GM21825 (cell line): Measurements from ENCODE around the gene SPRED1.
"Not testable (repeated sequence)": the region's sequence is repeated elsewhere in the genome, so short reads cannot be mapped to it uniquely, and the experiment has no call there.

Source experiments
- ATAC-seq: cut with Tn5 transposase; IDR thresholded peaks from one replicate; pipeline ENCODE4 v1.9.1; 2021; ENCODE audit warnings: mild to moderate bottlenecking, moderate library complexity; ENCODE audit not compliant: unreplicated experiment

Gene SPRED1

DNA sequence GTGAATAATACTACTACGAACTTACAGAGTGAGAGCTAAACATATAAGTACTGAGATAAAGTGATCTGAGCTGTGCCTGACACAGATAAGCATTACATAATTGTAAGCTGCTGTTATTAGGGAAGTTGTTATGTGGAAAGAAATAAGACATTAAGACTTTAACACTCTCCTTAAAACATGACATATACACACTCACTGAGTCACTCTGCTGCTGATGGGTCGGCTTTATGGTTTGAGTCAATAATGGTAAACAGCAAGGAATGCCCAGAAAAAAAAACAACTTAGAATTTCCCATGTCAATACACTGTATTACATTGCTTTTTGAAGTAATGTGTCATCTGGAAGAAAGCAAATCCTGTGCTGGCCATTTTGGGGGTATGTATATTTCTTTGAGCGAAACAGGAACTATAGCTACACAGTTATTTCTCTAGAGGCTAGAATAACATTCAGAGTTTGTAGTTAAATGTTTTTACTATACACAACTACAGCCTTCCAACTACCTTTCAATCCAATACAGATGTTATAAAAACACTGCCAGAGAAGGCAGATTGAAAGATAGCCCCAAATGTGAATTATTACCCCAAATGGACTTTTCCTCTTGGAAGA, 22.8 kb upstream of the SPRED1 start:
- ATAC-seq: no peak

DNA sequence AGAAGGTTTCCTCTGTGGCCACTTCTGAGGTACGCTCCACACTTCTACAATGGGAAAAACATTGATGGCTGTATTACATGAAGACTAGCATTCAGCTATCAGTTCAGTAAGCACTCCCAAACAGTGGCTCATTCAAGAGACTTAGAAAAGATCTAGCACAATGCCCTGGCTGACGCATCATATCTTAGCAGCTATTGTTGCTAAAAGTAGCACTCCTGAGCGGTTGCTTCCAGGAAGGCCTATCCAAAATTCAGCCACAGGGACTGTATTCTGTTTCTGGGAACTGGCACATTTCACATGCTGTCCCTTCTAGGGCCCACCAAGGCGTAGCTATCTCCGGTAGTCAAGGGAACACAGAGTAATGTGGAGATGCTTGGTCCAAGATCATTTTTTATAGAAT, 21.2 kb upstream of the SPRED1 start:
- ATAC-seq: no peak

DNA sequence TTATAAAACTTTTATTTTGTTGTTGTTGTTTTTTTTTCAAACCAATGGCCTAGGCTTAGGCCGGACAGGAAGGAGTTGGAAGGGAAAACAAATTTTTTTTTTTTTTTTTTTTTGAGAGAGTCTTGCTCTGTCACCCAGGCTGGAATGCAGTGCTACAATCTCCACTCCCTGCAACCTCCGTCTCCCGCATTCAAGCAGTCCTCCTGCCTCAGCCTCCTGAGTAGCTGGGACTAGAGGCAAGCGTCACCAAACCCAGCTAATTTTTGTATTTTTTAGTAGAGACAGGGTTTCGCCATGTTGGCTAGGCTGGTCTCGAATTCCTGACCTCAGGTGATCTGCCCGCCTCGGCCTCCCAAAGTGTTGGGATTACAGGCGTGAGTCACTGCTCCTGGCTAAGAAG, 15.6 kb upstream of the SPRED1 start:
- ATAC-seq: not testable (repeated sequence)

DNA sequence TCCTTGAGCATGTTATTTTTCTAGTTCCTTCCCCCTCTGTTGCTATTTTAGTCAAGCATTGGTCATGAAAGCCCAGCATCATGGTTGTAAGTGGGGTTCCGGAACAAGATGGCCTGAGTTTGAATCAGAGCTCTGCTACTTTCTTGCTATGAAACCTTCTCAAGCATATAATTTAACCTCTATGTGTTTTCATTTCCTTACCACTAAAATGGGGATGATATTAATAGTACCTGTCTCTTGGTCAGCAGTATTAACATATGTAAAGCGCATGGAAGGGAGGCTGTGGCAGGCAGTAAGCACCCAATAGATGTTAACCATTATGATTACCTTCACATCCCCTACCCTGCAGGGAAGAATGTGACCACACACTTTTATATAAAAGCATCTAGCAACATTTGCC, 14.3 kb upstream of the SPRED1 start:
- no peak for ATAC-seq

DNA sequence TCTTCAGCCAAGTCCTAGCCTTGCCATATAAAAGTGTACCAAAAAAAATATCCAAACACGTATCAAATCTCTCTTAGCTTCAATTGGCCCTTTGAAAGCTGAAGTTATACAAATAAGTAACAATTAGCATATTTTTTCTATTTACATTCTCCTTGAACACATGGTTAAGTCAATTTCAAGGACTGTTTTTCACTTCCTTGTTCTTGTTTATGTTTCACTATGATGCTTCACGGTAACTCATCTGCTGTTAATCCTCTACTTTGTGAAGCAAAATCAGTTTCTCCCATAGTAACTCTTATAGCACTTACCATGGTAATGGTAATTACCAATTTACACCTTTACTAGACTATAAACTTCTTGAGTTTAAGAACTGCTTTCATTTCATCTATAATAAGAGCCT, 10.6 kb upstream of the SPRED1 start:
- peak; percentile 80 for ATAC-seq

DNA sequence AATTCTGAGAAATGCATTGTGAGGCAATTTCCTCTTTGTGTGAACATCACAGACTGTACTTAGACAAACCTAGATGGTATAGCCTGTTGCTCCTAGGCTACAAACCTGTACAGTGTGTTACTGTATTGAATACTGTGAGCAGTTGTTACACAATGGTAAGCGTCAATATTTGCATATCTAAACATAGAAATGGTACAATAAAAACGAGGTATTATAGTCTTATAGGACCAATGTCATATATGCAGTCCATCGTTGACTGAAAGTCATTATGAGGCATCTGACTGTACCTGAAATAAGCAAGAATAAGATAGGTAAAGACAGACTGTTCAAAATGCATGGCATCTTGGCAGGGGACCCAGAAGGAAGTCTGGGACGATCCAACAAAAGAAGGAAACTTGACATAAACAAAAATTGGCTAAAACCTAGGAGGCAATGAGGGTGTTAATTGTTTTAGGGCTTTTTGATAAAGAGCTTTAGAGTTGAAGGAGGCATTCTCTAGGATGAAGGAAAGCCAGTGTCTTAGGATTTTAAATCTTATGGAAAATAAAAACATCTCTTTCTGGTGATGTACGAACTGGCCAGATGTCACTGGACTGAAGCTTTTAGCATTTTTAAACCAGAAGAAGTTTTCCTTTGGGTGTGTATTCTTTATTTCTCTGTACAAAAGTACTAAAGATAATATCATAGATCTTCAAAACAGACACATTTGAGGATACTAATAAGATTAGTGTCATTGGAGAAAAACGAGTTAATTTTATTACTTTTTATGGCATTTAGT, 9.2 kb upstream of the SPRED1 start:
- no peak for ATAC-seq

DNA sequence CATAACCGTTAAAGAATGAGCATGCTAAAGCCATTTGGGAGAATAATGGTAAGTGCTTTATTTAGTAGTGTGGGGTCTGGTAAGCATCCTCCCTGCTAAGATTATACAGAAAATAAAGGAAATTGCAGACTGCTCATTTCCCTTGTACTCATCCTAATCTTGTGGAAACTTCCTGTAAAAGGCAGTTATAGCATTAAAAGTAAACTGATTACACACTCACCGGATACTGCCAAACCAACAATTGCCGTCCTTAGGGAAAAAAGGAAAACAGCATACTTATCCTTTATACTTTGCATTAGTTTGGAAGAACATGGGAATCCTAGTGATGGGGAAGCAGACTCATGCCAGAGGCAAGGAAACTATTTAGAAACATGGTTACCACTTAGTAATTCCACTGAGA, 5.3 kb upstream of the SPRED1 start:
- ATAC-seq: no peak

DNA sequence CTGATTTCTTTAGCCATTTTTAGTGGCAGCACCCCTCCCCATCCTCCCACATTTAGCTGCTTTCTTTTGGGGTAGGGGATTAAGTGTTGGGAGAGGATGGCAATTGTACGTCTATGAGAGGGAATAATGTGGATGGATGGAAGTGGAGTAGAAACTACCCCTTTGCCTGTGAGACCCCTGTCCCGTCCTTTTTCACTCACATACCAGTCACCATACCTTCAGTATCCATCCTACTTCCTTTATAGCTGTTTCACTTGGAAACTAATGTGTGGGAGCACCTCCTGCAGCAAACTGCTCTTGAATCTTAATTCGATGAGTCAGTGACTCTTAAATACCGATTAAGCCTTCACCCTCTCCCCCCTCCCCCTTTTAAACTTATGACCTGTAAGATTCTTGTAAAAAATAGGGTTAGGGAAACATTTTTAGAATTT, 730 bp downstream of the SPRED1 start:
- no peak for ATAC-seq

DNA sequence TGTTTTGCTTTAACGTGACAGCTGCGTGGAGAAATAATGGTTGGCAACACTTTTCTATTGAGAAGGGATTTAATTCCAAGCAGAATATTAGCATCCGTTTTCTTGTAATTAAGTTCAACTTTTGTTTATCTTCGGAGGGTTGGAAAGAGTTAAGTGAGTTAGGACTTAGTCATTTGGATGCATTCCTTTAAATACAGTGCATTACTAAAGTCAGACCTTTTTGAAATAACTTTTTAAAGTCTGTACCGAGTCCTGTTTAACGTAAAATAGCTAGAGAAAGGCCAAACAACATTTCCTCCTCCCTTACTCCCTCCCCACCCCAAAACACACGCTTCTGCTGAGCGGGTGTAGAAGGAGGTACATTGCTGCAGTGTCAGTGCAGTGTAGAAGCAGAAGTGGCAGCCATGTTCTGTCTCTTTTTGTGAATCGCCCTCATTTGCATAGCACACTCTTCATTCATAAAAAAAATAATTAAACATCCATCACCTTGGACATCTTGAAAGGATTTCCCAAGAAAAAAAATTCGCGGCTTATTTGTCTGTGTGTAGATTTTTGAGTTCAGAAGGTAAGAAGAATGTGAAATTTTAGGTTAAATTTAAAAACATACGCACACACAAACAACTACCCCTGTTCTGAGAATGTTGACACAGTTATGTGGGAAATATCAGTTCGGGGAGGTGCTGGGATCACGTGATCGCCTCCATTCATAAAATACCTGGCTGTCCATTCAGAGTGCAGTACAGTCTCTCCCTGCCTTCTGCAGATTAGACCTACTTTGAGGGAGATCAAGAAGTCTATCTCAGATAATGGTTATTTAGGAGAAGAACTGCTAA, 1.6 kb downstream of the SPRED1 start:
- ATAC-seq: peak; percentile 37

DNA sequence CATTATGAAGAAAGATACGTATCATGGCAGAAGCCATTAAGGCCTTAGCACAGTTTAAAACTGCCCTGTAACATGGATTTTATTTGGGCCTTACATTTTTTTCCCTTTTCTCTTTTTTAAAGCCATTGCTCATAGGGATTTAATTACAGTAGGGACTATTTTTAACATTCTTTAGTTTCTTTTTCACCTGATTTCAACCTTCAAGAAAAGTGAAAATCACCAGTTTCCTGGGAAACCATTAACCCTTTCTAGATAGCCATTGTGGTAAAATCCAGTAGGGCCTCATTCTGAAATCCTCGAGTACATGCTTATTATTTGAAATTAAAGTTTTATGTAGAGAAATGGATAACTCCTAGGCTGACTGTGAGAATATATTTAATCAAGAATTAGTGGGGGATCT, 3.1 kb downstream of the SPRED1 start:
- no peak for ATAC-seq

DNA sequence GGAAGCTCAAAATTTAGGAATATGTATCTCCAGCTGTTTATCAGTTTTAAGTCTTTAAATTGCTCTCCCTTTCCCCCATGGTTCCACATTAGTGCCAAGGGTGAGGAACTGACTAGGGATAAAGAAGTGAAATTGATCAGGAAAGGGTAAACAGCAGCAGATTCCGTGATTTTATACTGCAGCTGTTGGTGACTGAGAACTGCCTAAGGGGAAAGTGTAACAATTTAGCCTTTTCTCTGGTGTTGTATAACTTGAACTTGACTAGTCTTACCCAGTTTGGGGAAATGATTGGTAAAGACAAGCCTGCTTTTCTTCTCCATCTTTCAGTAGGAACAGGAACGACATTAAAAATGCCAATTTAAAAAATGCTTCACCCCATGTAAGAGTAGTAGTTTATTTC, 5.0 kb downstream of the SPRED1 start:
- no peak for ATAC-seq

DNA sequence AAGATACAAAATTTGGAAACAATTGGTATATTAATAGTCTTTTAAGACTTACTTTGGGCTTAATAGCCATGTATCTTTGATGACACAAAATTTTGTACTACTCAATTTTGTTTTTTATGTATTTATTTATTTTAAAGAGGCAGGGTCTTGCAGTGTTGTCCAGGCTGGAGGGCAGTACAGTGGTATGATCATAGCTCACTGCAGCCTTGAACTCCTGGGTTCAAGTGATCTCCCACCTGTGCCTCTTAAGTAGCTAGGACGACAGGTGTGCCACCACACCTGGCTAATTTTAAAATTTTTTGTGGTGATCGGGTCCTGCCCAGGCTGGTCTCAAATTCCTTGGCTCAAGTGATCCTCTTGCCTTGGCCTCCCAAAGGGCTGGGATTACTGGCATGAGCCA, 6.5 kb downstream of the SPRED1 start:
- no peak for ATAC-seq

DNA sequence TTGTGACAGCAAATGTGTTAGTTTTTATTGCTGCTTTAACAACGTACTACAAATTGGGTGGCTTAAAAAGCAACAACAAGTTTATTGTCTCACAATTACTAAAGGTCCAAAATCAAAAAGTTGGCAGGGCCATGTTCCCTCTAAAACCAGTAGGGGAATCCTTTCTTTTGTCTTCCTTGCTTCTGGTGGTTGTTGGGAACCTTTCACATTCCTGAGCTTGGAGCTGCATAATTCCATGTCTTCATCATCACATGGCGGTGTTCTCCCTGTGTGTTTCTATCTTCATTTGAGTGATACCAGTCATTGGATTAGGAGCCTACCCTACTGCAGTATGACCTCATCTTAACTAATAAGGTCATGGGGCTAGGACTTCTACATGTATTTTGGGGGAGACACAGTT, 7.4 kb downstream of the SPRED1 start:
- ATAC-seq: no peak

DNA sequence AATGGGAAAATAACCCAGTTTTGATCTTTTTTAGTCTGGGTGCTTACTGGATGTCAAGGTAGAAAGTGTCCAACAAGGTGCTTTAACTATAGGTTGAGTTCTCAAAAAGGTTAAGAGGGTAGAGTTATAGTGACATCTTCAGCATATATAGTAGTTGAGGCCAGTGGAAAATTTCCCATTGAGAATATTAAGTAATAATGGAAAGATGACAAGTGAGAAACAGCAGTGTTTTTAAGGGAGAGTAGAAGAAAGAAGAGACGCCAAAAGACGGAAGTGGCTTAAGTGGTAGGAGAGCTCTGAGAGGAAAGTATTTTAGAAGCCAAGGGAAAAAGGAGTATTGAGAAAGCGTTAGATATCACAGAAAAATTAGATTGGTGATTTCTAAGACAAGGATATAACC, 10.6 kb downstream of the SPRED1 start:
- no peak for ATAC-seq

DNA sequence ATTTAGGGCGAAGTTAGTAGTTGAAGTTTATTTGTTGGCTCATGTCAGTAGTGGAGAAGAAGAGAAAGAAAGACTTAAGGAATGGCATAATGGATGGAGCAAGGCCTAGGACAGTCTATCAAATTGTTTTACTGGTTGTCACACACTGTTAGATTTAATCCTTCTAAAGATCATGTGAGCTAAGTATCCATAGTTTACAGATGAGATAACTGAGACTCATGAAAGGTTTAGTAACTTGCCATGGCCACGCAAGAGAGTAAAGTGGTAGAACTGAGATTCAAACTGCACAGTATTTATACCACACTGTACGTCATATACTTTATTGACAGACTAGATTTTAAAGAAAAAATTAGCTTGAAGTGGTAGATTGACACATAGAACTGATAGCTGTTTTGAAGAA, 11.4 kb downstream of the SPRED1 start:
- ATAC-seq: no peak

DNA sequence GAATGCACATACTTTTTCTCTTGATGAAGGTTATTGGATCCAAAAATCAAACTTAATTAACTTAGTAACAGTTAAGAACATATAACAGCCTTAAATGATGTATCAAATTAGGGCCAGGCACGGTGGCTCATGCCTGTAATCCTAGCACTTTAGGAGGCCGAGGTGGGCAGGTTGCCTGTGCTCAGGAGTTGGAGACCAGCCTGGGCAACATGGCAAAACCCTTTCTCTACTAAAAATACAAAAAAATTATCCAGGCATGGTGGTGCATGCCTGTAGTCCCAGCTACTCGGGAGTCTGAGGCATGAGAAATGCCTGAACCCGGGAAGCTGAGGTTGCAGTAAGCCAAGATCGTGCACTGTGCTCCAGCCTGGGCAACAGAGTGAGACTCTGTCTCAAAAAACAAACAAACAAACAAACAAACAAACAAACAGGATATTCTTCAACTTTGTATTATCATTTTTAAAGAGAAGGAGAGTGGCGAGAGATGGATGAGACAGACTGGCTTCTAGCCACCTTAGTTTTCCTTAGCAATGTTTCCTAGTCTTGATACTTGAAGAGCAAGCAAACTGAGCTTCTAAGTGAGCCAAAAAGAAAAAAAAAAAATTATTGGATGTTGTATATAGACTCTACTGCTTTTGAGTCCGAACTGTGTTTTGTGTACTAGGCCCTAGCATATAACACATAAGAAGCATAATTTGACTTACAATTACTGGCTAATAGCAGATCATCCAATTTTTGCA, 13.8 kb downstream of the SPRED1 start:
- ATAC-seq: no peak

DNA sequence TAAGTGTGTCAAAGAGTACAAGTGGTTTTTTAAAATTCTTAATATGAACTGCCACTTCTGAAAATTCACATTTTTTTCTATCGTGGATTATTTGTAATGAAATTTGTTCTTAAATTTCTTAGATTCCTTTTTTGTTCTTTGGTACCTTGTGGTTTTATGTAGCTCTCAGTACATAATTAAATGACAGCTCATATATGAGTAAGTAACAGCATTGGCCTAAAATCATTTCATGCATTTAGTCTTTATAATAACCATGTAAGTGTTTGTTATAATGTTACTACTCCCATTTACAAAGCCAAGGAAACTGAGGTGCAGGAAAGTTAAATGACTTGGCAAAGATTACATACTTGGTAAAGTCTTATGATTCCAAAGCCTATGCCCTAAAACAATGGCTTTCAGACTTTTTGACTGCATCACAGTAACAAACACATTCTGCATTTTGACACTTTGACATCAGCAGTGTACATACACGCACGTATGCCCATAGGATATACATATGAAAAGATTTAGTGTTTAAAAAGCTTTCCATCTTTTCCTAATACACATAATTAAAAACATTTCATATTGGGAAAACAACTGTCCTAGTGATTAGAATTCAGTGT, 14.9 kb downstream of the SPRED1 start:
- no peak for ATAC-seq

DNA sequence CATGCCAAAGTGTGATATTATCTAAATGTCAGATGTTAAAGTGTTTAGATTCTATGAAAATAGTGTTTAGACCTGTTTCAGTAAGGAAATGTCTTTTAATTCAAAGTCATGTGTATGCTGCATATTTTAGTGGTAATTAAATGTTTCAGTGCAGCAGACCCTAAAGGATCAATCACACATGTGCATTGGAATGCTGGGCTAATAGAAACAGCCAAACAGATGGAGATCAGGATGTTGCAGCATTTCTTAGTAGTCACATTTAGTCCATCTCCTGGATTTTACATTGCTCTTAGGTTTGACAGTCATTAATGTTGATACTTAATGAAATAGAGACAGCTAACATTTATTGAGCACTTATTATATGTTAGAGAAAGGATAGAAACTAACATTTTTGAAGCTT, 18.5 kb downstream of the SPRED1 start:
- ATAC-seq: no peak

DNA sequence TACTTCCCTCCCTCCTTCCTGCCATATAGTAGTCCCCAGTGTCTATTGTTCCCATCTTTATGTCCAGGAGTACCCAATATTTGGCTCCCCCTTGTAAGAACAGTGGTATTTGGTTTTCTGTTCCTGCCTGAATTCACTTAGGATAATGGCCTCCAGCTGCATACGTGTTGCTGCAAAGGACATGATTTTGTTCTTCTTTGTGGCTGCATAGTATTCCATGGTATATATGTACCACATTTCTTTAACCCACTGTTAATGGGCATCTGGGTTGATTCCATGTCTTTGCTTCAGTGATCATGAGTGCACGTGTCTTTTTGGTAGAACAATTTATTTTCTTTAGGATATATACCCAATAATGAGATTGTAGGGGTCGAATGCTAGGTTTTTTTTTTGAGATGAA, 19.3 kb downstream of the SPRED1 start:
- no peak for ATAC-seq

DNA sequence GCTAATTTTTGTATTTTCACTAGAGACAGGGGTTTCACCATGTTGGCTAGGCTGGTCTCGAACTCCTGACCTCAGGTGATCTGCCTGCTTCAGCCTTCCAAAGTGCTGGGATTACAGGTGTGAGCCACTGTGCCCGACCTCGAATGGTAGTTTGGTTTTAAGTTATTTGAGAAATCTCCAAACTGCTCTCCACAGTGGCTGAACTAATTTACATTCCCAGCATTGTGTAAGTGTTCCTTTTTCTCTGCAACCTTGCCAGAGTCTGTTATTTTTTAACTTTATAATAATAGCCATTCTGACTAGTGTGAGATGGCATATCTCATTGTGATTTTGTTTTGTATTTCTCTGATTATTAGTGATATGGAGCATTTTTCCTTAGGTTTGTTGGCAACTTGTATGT, 19.8 kb downstream of the SPRED1 start:
- not testable (repeated sequence) for ATAC-seq

DNA sequence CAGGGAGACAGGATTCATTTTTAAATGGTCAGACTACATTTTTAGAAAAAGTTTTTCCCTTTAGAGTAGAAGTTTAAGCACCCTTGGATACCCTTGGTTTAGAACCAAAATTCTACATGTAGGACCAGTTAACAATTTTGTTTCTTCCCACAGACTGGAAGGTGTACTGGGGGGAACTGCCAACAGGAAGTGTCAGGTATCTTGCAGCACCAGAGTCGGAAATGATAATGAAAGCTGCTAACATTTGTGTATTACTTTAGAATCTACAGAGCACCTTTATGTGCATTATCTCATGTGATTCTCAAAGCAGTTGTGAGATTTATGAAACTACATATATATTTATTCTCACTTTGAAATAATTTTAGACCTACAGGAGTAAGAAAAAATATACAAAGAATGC, 21.5 kb downstream of the SPRED1 start:
- ATAC-seq: no peak
